ENCODE results near the gene OR4K2.

- TF ChIP-seq EZH2 (IDR thresholded peaks at IDR 0.05; ENCODE audit: insufficient read depth, poor library complexity, severe bottlenecking) (no peak), EZH2phosphoT487 (IDR thresholded peaks at IDR 0.05; ENCODE audit: insufficient read depth, low read depth) (no peak)
Measured at GRCh38 chr14:19920021-19920657, 45.2 kb downstream of the OR4K2 start, which contains the start of gene OR4K5.

All from GM23248 (cell line).